Esophagus muscularis mucosa (tissue), 4 donors: ENCODE results near the gene ZNF581.

Experiments
- EP300 ChIP-seq: sonication (generic); formaldehyde crosslinking; IDR thresholded peaks from one replicate; pipeline ENCODE4 v1.6.1; 2017; ENCODE audit warnings: antibody characterized with exemption
- POLR2A ChIP-seq: fragments of 450-650 bp; IDR thresholded peaks from one replicate; pipeline ENCODE4 v1.6.1; 2017; ENCODE audit warnings: antibody characterized with exemption, moderate library complexity, mild to moderate bottlenecking, low read depth
- POLR2AphosphoS5 ChIP-seq, 2 donors: sonication (generic); formaldehyde crosslinking; IDR thresholded peaks; one replicate each; pipeline ENCODE4 v1.6.1; 2017; ENCODE audit warnings: antibody characterized with exemption in 2 of 2
- TF ChIP-seq, protein P1 (sequence below), 3 experiments: fragments of 200-600 bp in 2 of 3; fragments of 450-650 bp in 1 of 3; sonication (generic) in 2 of 3; IDR thresholded peaks; one replicate each; pipeline ENCODE4 v1.5.1; 2017 to 2019; ENCODE audit warnings: antibody characterized with exemption in 3 of 3, mild to moderate bottlenecking in 2 of 3, moderate library complexity in 1 of 3

GRCh38 chr19:55677572-55678028 lies 34.2 kb downstream of the ZNF581 start:
- no peak for TF ChIP-seq POLR2A
- TF ChIP-seq, protein P1, sequence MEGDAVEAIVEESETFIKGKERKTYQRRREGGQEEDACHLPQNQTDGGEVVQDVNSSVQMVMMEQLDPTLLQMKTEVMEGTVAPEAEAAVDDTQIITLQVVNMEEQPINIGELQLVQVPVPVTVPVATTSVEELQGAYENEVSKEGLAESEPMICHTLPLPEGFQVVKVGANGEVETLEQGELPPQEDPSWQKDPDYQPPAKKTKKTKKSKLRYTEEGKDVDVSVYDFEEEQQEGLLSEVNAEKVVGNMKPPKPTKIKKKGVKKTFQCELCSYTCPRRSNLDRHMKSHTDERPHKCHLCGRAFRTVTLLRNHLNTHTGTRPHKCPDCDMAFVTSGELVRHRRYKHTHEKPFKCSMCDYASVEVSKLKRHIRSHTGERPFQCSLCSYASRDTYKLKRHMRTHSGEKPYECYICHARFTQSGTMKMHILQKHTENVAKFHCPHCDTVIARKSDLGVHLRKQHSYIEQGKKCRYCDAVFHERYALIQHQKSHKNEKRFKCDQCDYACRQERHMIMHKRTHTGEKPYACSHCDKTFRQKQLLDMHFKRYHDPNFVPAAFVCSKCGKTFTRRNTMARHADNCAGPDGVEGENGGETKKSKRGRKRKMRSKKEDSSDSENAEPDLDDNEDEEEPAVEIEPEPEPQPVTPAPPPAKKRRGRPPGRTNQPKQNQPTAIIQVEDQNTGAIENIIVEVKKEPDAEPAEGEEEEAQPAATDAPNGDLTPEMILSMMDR (IDR thresholded peaks at IDR 0.05), result no peak
- no peak for TF ChIP-seq POLR2AphosphoS5 (IDR thresholded peaks at IDR 0.05)
- no peak for TF ChIP-seq EP300
